Activated naive CD4-positive, alpha-beta T cell treated with anti-CD3 and anti-CD28 coated beads for 36 hours (primary cell): ENCODE measurements around the gene MAF. TPM values are rescaled to one million over a fixed set of nuclear protein-coding genes. Genes with fewer than 3 reads are reported as not detected.

ENCODE experiments used
- CTCF ChIA-PET: fragments of 350-600 bp; sonication (Branson Sonifier 250); formaldehyde crosslinking; loops from one replicate; lab custom pipeline; 2021; ENCODE audit warnings: antibody characterized with exemption; lab: Charles Lee
- DNase-seq: peaks from one replicate; pipeline ENCODE4 v3.0.0-alpha.2; 2020
- H3K27ac Mint-ChIP-seq: one replicate; pipeline ENCODE4 v1.8.0; 2021; ENCODE audit warnings: mild to moderate bottlenecking, mixed read lengths
- H3K27me3 Mint-ChIP-seq: one replicate; pipeline ENCODE4 v1.8.0; 2021; ENCODE audit warnings: low read depth, mixed read lengths
- H3K36me3 Mint-ChIP-seq: one replicate; pipeline ENCODE4 v1.8.0; 2021; ENCODE audit warnings: low read depth, mixed read lengths
- H3K4me1 Mint-ChIP-seq: one replicate; pipeline ENCODE4 v1.8.0; 2021; ENCODE audit warnings: low read depth, mixed read lengths
- H3K4me3 Mint-ChIP-seq: one replicate; pipeline ENCODE4 v1.8.0; 2021; ENCODE audit warnings: mild to moderate bottlenecking, moderate library complexity, mixed read lengths
- H3K9me3 Mint-ChIP-seq: one replicate; pipeline ENCODE4 v1.8.0; 2021; ENCODE audit warnings: mixed read lengths
- intact Hi-C: fragments of 100-400 bp; cut with micrococcal nuclease; formaldehyde crosslinking; loops from one replicate; pipeline ENCODE4 v1.15.1; 2023
- total RNA-seq, 2 experiments: library from RNA; stranded (reverse); gene quantifications; one replicate each; pipeline ENCODE4 v1.2.3, GENCODE V29; 2021

MAF gene
- 1 to 10 TPM; 6.0 to 6.6 TPM for total RNA-seq

- peak within 1 kb of the TSS; percentile 81 for H3K4me3 Mint-ChIP-seq
- H3K27me3 Mint-ChIP-seq = peaks cover 34% of the 10 kb centered on the region
- H3K27ac Mint-ChIP-seq = peak within 1 kb of the TSS; percentile 69
- CTCF ChIA-PET = interaction anchor here (1.2 to 1.9 kb wide), 3 partner anchors 332 to 895 kb away, joined by 3 to 11 read pairs (median 3); no protein-coding TSS in a partner anchor
- intact Hi-C loops = loop anchor here (2.0 to 10.0 kb wide), 7 partner anchors 446 to 1478 kb away; no protein-coding TSS in a partner anchor
- no peaks in the 10 kb centered on the region for H3K36me3 Mint-ChIP-seq
- H3K4me1 Mint-ChIP-seq = peaks cover 20% of the 10 kb centered on the region
- no peaks in the 10 kb centered on the region for H3K9me3 Mint-ChIP-seq
- DNase-seq = peak; percentile 90
Measured at GRCh38 chr16:79600638-79601091, at the start of gene MAF. MAF (minus strand) TSS chr16:79600737; CDS start chr16:79599902, 835 bp downstream.

GRCh38 chr16:79648826-79649225 is 48.3 kb upstream of the MAF start:
- Mint-ChIP-seq H3K36me3 (no peaks in the 10 kb centered on the region), H3K9me3 (no peaks in the 10 kb centered on the region), H3K27ac (no peak overlapping the region), H3K27me3 (no peaks in the 10 kb centered on the region), H3K4me1 (no peaks in the 10 kb centered on the region), H3K4me3 (no peak overlapping the region)
- CTCF ChIA-PET = no interaction called here
- intact Hi-C loops = no loop called here
- no peak for DNase-seq

GRCh38 chr16:79647586-79647985 is 47.0 kb upstream of the MAF start:
- H3K27me3 Mint-ChIP-seq = no peaks in the 10 kb centered on the region
- DNase-seq = no peak
- H3K27ac Mint-ChIP-seq = no peak overlapping the region
- H3K4me3 Mint-ChIP-seq = no peak overlapping the region
- no peaks in the 10 kb centered on the region for H3K36me3 Mint-ChIP-seq
- intact Hi-C loops = no loop called here
- no peaks in the 10 kb centered on the region for H3K9me3 Mint-ChIP-seq
- CTCF ChIA-PET = no interaction called here
- no peaks in the 10 kb centered on the region for H3K4me1 Mint-ChIP-seq

- H3K9me3 Mint-ChIP-seq = no peaks in the 10 kb centered on the region
- intact Hi-C loops = no loop called here
- no peaks in the 10 kb centered on the region for H3K27me3 Mint-ChIP-seq
- no peak overlapping the region for H3K27ac Mint-ChIP-seq
- H3K36me3 Mint-ChIP-seq = no peaks in the 10 kb centered on the region
- no peak overlapping the region for H3K4me3 Mint-ChIP-seq
- peaks cover 7% of the 10 kb centered on the region for H3K4me1 Mint-ChIP-seq
- DNase-seq = no peak
- CTCF ChIA-PET = no interaction called here
Measured at GRCh38 chr16:79645701-79646100, 45.2 kb upstream of the MAF start.

- no peak for DNase-seq
- no peaks in the 10 kb centered on the region for H3K27me3 Mint-ChIP-seq
- H3K27ac Mint-ChIP-seq = no peak overlapping the region
- H3K9me3 Mint-ChIP-seq = no peaks in the 10 kb centered on the region
- peaks cover 12% of the 10 kb centered on the region for H3K4me1 Mint-ChIP-seq
- H3K36me3 Mint-ChIP-seq = no peaks in the 10 kb centered on the region
- intact Hi-C loops = no loop called here
- CTCF ChIA-PET = no interaction called here
- H3K4me3 Mint-ChIP-seq = no peak overlapping the region
Measured at GRCh38 chr16:79644971-79645667, 44.6 kb upstream of the MAF start.

GRCh38 chr16:79642652-79643051 is 42.1 kb upstream of the MAF start:
- intact Hi-C loops = no loop called here
- CTCF ChIA-PET = no interaction called here
- Mint-ChIP-seq H3K9me3 (no peaks in the 10 kb centered on the region), H3K4me3 (no peak overlapping the region), H3K27me3 (no peaks in the 10 kb centered on the region), H3K27ac (no peak overlapping the region), H3K4me1 (peaks cover 15% of the 10 kb centered on the region), H3K36me3 (no peaks in the 10 kb centered on the region)
- no peak for DNase-seq

- H3K4me1 Mint-ChIP-seq = peaks cover 15% of the 10 kb centered on the region
- no peak overlapping the region for H3K27ac Mint-ChIP-seq
- intact Hi-C loops = no loop called here
- H3K36me3 Mint-ChIP-seq = no peaks in the 10 kb centered on the region
- H3K27me3 Mint-ChIP-seq = no peaks in the 10 kb centered on the region
- H3K4me3 Mint-ChIP-seq = no peak overlapping the region
- no peaks in the 10 kb centered on the region for H3K9me3 Mint-ChIP-seq
- CTCF ChIA-PET = interaction anchor here (1.0 kb wide), 1 partner anchor 12 kb away, joined by 3 read pairs; no protein-coding TSS in a partner anchor
- DNase-seq = no peak
Measured at GRCh38 chr16:79640513-79641360, 40.2 kb upstream of the MAF start.

- Mint-ChIP-seq H3K36me3 (no peaks in the 10 kb centered on the region), H3K27ac (no peak overlapping the region), H3K27me3 (no peaks in the 10 kb centered on the region), H3K9me3 (no peaks in the 10 kb centered on the region), H3K4me1 (peaks cover 15% of the 10 kb centered on the region), H3K4me3 (no peak overlapping the region)
- intact Hi-C loops = no loop called here
- CTCF ChIA-PET = interaction anchor here (1.0 kb wide), 1 partner anchor 13 kb away, joined by 3 read pairs; no protein-coding TSS in a partner anchor
- no peak for DNase-seq
Measured at GRCh38 chr16:79639576-79640311, 39.2 kb upstream of the MAF start.

- no peaks in the 10 kb centered on the region for H3K9me3 Mint-ChIP-seq
- no peaks in the 10 kb centered on the region for H3K36me3 Mint-ChIP-seq
- H3K4me3 Mint-ChIP-seq = no peak overlapping the region
- no peak overlapping the region for H3K27ac Mint-ChIP-seq
- CTCF ChIA-PET = no interaction called here
- H3K27me3 Mint-ChIP-seq = no peaks in the 10 kb centered on the region
- intact Hi-C loops = no loop called here
- DNase-seq = no peak
- peaks cover 15% of the 10 kb centered on the region for H3K4me1 Mint-ChIP-seq
Measured at GRCh38 chr16:79638386-79638785, 37.8 kb upstream of the MAF start.

GRCh38 chr16:79635488-79635887 is 35.0 kb upstream of the MAF start:
- intact Hi-C loops = no loop called here
- H3K36me3 Mint-ChIP-seq = no peaks in the 10 kb centered on the region
- H3K9me3 Mint-ChIP-seq = no peaks in the 10 kb centered on the region
- H3K4me1 Mint-ChIP-seq = peaks cover 8% of the 10 kb centered on the region
- no peak overlapping the region for H3K27ac Mint-ChIP-seq
- H3K4me3 Mint-ChIP-seq = no peak overlapping the region
- no peaks in the 10 kb centered on the region for H3K27me3 Mint-ChIP-seq
- CTCF ChIA-PET = no interaction called here
- no peak for DNase-seq

- Mint-ChIP-seq H3K27me3 (no peaks in the 10 kb centered on the region), H3K27ac (no peak overlapping the region), H3K9me3 (no peaks in the 10 kb centered on the region), H3K4me3 (no peak overlapping the region), H3K36me3 (no peaks in the 10 kb centered on the region), H3K4me1 (no peaks in the 10 kb centered on the region)
- CTCF ChIA-PET = no interaction called here
- DNase-seq = no peak
- intact Hi-C loops = no loop called here
Measured at GRCh38 chr16:79634298-79634697, 33.8 kb upstream of the MAF start.

GRCh38 chr16:79632289-79632688 is 31.8 kb upstream of the MAF start:
- no peaks in the 10 kb centered on the region for H3K27me3 Mint-ChIP-seq
- DNase-seq = no peak
- CTCF ChIA-PET = interaction anchor here (0.6 kb wide), 1 partner anchor 401 kb away, joined by 3 read pairs; no protein-coding TSS in a partner anchor
- H3K36me3 Mint-ChIP-seq = no peaks in the 10 kb centered on the region
- H3K4me3 Mint-ChIP-seq = no peak overlapping the region
- H3K4me1 Mint-ChIP-seq = peaks cover 10% of the 10 kb centered on the region
- no peaks in the 10 kb centered on the region for H3K9me3 Mint-ChIP-seq
- H3K27ac Mint-ChIP-seq = no peak overlapping the region
- intact Hi-C loops = no loop called here
